Astrocyte (in vitro differentiated cells and primary cell): ENCODE measurements around the gene PLEKHA7.

Experiments used
- EZH2 ChIP-seq: IDR thresholded peaks from 2 replicates; pipeline ENCODE4 v1.6.1; 2012; ENCODE audit warnings: mild to moderate bottlenecking, low read length, inconsistent platforms; ENCODE audit not compliant: insufficient read depth
- TF ChIP-seq, protein P1 (sequence below): IDR thresholded peaks from 2 replicates; pipeline ENCODE4 v1.5.1; 2011; ENCODE audit warnings: low read depth, mild to moderate bottlenecking, inconsistent platforms, low read length, moderate library complexity; ENCODE audit not compliant: insufficient read depth

GRCh38 chr11:16790486-16791190 lies 223.6 kb downstream of the PLEKHA7 start:
- TF ChIP-seq EZH2, result no peak
- TF ChIP-seq, protein P1, sequence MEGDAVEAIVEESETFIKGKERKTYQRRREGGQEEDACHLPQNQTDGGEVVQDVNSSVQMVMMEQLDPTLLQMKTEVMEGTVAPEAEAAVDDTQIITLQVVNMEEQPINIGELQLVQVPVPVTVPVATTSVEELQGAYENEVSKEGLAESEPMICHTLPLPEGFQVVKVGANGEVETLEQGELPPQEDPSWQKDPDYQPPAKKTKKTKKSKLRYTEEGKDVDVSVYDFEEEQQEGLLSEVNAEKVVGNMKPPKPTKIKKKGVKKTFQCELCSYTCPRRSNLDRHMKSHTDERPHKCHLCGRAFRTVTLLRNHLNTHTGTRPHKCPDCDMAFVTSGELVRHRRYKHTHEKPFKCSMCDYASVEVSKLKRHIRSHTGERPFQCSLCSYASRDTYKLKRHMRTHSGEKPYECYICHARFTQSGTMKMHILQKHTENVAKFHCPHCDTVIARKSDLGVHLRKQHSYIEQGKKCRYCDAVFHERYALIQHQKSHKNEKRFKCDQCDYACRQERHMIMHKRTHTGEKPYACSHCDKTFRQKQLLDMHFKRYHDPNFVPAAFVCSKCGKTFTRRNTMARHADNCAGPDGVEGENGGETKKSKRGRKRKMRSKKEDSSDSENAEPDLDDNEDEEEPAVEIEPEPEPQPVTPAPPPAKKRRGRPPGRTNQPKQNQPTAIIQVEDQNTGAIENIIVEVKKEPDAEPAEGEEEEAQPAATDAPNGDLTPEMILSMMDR, result no peak
